IPS DF 4.7 (cell line): ENCODE data around the gene BID.

Source experiments
- DNase-seq: peaks from one replicate; pipeline ENCODE4 v3.0.0-alpha.2; 2013; ENCODE audit warnings: low spot score; ENCODE audit errors: extremely low read depth

BID gene

DNA sequence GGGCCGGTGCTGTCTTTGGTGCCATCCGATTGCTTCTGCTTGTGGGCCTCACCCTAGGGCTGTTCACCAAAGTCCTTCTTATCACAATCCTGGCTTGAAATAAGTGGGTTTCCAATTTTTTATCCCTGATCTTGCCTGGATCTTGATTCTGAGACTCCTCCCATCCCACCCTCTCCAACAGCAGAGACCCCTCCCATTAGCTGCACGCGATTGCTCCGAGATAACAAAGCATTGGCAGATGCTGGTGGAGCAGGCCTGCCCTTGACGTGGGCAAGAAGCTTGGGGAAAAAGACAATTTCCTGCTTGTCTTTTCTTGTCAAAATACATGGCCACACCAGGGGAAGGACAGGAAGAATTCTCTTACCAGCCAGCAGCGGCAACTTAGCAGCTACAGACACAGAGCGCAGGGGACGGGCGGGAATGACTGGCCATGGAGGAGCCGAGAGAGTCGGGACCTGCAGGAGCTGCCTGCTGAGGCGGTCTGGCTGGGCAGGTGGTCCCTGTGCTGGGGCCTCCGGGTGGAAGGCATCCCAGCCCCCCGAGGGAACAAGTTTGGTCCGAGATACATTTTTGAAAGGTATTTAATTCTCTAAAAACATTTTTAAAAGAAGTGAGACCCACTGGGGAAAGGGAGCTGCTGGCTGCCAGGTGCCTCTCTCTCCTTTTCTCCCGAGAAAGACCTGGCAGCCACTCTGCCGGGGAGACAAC, 9.7 kb upstream of the BID start:
- no peak for DNase-seq

- DNase-seq: no peak
Measured at GRCh38 chr22:17783312-17783711, 9.0 kb upstream of the BID start.

- no peak for DNase-seq
Measured at GRCh38 chr22:17782621-17783020, 8.4 kb upstream of the BID start.

GRCh38 chr22:17782158-17782557, 7.9 kb upstream of the BID start:
- DNase-seq: no peak

- DNase-seq: no peak
Measured at GRCh38 chr22:17781319-17782031, 7.2 kb upstream of the BID start.

GRCh38 chr22:17780741-17781318, 6.6 kb upstream of the BID start:
- DNase-seq: no peak

GRCh38 chr22:17780116-17780740, 6.0 kb upstream of the BID start:
- DNase-seq: no peak

DNA sequence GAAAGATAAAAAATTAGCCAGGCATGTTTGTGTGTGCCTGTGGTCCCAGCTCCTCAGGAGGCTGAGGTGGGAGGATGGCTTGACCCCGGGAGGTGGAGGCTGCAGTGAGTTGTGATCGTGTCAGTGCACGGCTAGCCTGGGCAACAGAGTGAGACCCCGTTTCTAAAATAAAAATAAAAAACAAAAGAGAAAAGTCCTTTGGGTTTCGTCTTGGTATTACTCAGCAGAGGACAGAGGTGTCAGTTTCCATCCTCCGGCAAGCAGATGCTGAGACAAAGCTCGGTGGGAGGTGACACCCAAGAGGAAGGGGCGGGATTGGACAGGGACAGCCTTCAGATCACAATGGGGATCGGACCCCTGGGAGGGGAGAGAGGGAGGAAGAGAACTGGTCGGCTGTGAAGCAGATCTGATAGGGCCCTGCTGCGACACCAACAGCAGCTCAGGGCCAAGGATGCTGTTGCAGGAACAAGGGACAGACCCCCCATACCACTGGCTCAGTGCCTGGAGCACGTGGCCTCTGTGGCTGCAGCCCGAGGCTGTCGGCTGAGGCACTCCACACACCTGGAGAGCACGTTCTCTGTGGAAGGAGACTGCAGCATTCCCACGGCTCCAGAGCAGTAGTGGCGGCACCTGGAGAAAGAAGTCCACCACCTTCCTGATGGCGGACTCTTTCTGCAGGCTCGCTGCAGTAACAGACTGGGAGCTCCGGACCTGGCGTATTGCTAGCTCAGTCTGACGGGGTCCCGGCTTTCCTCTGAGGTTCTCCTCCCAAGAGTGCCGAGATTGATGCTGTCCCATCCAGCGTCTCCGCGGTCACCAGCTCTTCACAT, 5.2 kb upstream of the BID start:
- DNase-seq: no peak

DNA sequence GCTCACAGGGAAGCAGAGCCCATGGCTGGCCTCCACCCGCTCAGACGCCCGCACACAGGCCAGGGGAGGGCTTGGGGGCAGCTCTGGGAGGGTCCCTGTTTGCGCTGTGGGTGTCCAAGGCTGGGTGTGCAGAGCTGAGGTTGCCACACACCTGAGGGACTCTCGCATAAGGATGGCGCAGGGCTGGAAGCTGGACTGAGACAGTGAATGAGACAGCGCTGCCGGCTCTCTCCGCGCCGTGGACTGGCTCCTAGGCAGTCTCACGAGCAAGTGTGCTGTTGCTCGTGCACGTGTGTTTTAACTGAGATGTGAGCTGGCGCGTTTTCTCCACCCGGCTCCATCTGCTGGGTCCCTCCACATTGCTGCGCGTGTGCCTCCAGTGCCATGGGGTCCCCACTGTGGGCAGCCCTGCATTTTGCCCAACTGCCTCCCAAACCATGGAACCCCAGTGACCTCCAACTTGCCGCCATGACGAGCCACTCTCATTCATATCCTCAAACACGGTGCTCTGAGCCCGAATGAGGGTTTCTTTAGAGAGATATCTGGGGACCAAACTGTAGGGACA, 4.2 kb upstream of the BID start:
- DNase-seq: no peak

DNA sequence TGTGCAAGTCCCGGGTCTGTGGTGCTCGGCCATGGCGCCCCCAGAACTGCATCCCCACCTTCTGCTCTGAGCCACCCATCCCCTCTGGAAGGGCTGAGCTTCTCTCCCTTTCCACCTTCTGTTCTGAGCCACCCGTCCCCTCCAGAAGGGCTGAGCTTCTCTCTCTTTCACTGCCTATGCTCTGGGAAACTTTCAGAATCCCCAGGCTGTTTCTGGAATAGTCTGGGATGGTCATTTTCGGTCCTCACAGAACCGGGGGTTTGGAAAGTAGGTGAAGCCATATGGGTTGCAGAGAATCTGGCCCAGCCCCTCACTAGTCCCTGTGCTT, 3.4 kb upstream of the BID start:
- no peak for DNase-seq

- no peak for DNase-seq
Measured at GRCh38 chr22:17777005-17777716, 2.9 kb upstream of the BID start.

- no peak for DNase-seq
Measured at GRCh38 chr22:17775781-17776465, 1.7 kb upstream of the BID start.

DNA sequence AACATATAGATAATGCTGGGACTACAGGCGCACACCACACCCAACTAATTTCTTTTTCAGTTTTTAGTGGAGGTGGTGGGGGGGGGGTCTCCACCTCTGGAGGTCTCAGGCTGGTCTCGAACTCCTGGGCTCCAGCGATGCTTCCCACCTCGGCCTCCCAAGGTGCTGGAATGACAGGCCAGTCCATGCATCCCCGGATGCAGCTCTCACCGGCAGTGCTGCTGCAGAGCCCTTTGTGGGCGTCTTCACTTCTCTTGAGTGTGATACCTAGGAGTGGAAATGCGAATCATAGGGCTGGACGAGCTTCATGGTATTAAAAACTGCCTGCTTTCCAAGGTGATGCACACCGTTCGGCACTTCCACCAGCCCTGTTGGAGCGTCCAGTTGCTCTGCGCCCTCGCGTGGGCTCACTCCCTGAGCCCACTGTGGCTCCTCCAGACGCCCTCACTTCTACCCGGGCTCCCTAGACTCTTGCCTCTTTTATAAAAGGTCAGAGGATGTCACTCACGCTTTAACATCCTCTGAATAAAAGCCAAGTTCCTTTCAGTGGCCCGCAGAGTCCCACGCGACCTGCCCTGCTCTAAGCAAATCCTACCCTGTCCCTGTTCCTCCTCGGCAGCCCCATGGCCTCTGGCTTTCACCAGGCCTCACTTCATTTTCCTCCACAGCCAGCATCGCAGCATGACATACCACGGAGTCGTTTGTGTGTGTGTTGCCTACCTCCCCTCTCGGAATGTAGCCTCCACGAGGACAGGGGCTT, 837 bp upstream of the BID start:
- DNase-seq: no peak

DNA sequence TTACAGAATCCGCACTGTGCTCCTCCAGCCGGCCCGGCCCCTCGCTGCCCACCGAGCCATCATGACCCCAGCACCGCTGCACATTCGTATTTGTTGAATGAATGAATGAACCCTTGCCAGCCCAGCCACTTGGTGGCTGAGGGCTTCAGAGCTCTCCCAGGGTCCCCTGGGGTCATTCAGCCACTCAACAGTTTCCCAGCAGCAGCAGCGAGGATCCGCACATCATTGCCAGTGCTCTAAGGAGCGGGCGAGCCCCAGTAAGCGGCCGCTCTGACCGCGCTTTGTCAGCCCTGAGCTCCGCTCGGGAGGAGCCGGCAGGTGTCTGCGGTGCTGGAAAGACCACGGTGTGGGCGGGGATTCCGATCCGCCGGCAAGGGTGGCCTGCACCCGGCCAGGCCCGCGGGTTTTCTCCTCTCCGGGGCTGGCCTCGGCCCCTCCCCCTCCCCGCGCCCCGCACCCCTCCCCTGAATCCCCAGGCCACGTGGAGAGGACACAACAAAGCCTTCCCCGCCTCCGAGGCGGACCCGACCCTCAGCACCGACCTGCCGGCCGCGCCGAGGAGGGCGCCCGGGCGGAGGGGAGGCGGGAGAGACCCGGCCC, 563 bp downstream of the BID start:
- no peak for DNase-seq

DNA sequence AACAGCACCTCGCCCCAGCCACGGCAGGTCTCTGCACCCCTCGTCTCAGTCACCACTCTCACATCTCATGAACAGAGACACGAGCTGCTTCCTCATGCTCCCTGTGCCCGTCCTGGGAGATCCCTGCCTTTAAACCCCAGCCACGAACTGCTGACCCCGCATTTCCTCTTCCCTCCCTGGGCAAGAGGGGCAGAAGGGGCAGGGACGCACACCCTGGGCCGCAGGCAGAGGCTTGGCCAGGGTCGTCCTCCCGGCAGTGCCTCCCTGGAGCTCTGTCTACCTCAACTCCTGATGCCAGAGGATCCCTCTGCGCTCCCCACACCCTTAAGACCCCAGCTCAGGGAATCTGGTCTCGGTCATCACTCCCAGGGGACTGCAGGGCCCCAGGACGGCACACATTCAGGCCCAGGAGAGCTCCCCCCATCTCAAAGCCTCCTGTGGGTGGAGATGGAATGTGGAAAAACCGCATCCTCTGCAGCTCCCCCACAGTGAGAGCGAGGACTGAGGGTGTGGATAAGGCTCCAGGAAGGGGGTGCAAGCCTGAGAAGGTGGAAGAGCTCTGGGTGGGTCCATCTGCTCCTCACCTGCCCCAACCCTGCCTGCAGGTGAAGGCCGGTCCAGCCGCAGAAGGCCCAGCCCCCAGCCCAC, 1.2 kb downstream of the BID start:
- DNase-seq: no peak

GRCh38 chr22:17772249-17772957, 1.9 kb downstream of the BID start:
- DNase-seq: no peak

DNA sequence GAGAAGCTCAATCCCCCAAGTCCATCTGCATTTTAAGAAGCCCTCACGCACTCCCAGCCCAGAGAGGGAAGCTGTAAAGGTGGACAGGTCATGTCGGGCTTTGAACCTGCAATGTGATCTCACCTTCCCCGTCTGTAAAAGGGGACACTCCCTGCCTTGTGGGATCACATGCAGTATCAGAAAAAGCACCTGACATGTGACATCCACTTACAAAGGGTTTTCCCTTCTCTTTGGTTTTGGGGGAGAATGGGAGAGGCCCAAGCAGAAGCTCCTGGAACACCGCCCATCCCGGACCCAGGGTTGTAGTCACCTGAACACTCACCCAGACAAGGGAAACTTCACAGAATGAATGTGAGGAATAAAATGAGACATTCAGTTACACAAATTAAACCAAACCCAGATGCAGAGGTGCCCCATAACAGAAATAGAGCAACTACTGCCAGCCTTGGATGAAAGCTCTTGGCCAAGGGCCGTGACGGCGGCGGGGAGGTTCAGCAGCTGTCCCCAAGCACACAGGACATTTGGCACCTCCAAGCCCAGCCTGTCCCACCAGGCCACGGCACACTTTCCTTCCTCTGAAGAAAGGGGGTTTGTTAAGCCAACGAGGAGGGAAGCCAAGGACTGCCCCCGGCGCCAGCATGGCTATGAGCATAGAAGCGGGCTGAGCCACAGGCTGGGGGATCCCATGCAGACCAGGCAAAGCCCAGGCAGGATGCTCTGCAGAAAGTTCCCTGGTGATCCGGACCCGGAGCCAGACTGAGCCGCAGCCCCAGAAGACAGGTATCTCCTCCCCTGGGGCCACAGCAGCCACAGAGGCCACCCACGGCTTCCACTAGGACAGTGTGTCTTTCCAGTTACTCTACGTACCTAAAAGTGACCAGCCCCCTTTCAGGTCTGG, 3.8 kb downstream of the BID start:
- no peak for DNase-seq
